Body of pancreas (tissue), 4 donors: ENCODE data around the gene NGRN. TPM values are rescaled to one million over a fixed set of nuclear protein-coding genes. Genes with fewer than 3 reads are reported as not detected.

Experiments used
- ATAC-seq: fragments of 150-250 bp; one replicate; pipeline ENCODE4 v1.9.1; 2016
- DNase-seq, 4 donors: peaks; one replicate each; pipeline ENCODE4 v3.0.0-alpha.2; 2019
- H3K27ac ChIP-seq, 4 donors: fragments of 200-600 bp; sonication (generic); 1 replicate in 3 of 4; 2 replicates in 1 of 4; pipeline versions ENCODE4 v1.5.1 to v1.6.1; 2016 to 2019; ENCODE audit warnings: mild to moderate bottlenecking in 1 of 4, mixed read lengths in 1 of 4, moderate library complexity in 1 of 4
- H3K27me3 ChIP-seq, 2 donors: fragments of 200-600 bp; sonication (generic); one replicate each; pipeline ENCODE4 v1.6.0; 2016; ENCODE audit warnings: mild to moderate bottlenecking in 1 of 2
- H3K36me3 ChIP-seq, 2 donors: fragments of 200-600 bp; sonication (generic); replicated peaks in 1 of 2; 2 replicates each; pipeline ENCODE4 v1.5.1; 2016; ENCODE audit warnings: low read depth in 2 of 2; ENCODE audit not compliant: insufficient read depth in 1 of 2
- H3K4me1 ChIP-seq: fragments of 200-600 bp; sonication (generic); one replicate; pipeline ENCODE4 v1.6.0; 2016
- H3K4me3 ChIP-seq, 2 donors: fragments of 200-600 bp; sonication (generic); 1 replicate in 1 of 2; 2 replicates in 1 of 2; pipeline ENCODE4 v1.5.1; 2016 to 2019
- H3K9me3 ChIP-seq, 3 donors: fragments of 200-600 bp; sonication (generic); 1 replicate in 2 of 3; 2 replicates in 1 of 3; pipeline ENCODE4 v1.5.1; 2016
- POLR2A ChIP-seq, 3 donors: fragments of 450-650 bp; IDR thresholded peaks; one replicate each; pipeline ENCODE4 v1.6.1; 2016; ENCODE audit warnings: antibody characterized with exemption in 3 of 3, mild to moderate bottlenecking in 2 of 3
- WGBS, 2 donors: methylation state at CpG; one replicate each; pipeline ENCODE4 v1.1.5; 2017; 5-methylcytosine and 5-hydroxymethylcytosine counted together
- intact Hi-C: fragments of 100-400 bp; cut with DNase I; formaldehyde crosslinking; loops from one replicate; pipeline ENCODE4 v1.15.1; 2023
- total RNA-seq, 2 donors: library from RNA; depleted of rRNA; stranded (reverse); fragments of >200 nt; gene quantifications; one replicate each; pipeline ENCODE4 v1.1.0, GENCODE V29; 2016
- TF ChIP-seq, protein P1 (sequence below), 7 experiments: fragments of 450-650 bp in 4 of 7; fragments of 200-600 bp in 3 of 7; sonication (generic) in 3 of 7; IDR thresholded peaks; one replicate each; pipeline ENCODE4 v1.5.1; 2016 to 2019; ENCODE audit warnings: antibody characterized with exemption in 7 of 7

Gene NGRN
- total RNA-seq, 2 donors from 2014 or later: 27.4 to 27.8 TPM

- peak overlapping the region; percentile 93 to 98 (median 95) for H3K27ac ChIP-seq
- peaks cover 75% of the 10 kb centered on the region for H3K4me1 ChIP-seq
- intact Hi-C loops: no loop called here
- DNase-seq (peak; percentile 91 to 94 (median 94)), ATAC-seq (peak; percentile 61)
- no peak overlapping the region for H3K4me3 ChIP-seq
- WGBS, 2 donors: 7 to 11% methylated on average over 9 to 12 of the region's 12 CpGs
- H3K27me3 ChIP-seq: no peaks in the 10 kb centered on the region
- TF ChIP-seq POLR2A (IDR thresholded peaks at IDR 0.05): peak in 2 of 3 donors; percentile 63 to 68
- TF ChIP-seq, protein P1, sequence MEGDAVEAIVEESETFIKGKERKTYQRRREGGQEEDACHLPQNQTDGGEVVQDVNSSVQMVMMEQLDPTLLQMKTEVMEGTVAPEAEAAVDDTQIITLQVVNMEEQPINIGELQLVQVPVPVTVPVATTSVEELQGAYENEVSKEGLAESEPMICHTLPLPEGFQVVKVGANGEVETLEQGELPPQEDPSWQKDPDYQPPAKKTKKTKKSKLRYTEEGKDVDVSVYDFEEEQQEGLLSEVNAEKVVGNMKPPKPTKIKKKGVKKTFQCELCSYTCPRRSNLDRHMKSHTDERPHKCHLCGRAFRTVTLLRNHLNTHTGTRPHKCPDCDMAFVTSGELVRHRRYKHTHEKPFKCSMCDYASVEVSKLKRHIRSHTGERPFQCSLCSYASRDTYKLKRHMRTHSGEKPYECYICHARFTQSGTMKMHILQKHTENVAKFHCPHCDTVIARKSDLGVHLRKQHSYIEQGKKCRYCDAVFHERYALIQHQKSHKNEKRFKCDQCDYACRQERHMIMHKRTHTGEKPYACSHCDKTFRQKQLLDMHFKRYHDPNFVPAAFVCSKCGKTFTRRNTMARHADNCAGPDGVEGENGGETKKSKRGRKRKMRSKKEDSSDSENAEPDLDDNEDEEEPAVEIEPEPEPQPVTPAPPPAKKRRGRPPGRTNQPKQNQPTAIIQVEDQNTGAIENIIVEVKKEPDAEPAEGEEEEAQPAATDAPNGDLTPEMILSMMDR (IDR thresholded peaks at IDR 0.05): peak in 1 of 7 experiments; percentile 17
- no peaks in the 10 kb centered on the region for H3K9me3 ChIP-seq
- H3K36me3 ChIP-seq: peaks cover under 1 to 16% of the 10 kb centered on the region in 2 donors
Measured at GRCh38 chr15:90230071-90230494, 35.4 kb upstream of the NGRN start.

GRCh38 chr15:90230610-90231009 lies 34.9 kb upstream of the NGRN start:
- H3K27me3 ChIP-seq: no peaks in the 10 kb centered on the region
- 44% methylated on average over 7 to 8 of the region's 8 CpGs for WGBS, 2 donors
- H3K27ac ChIP-seq: peak overlapping the region; percentile 93 to 98 (median 95)
- ATAC-seq (no peak), DNase-seq (no peak)
- H3K4me3 ChIP-seq: no peak overlapping the region
- peaks cover 0 to 12% of the 10 kb centered on the region in 2 donors for H3K36me3 ChIP-seq
- H3K4me1 ChIP-seq: peaks cover 79% of the 10 kb centered on the region
- no peak for TF ChIP-seq POLR2A (IDR thresholded peaks at IDR 0.05)
- TF ChIP-seq, protein P1 (IDR thresholded peaks at IDR 0.05): no peak
- intact Hi-C loops: no loop called here
- no peaks in the 10 kb centered on the region for H3K9me3 ChIP-seq

- intact Hi-C loops: no loop called here
- no peak overlapping the region for H3K4me3 ChIP-seq
- ATAC-seq (no peak), DNase-seq (peak; percentile 51 to 70 (median 62))
- TF ChIP-seq, protein P1 (IDR thresholded peaks at IDR 0.05): no peak
- peak in 2 of 3 donors; percentile 13 to 41 for TF ChIP-seq POLR2A (IDR thresholded peaks at IDR 0.05)
- no peaks in the 10 kb centered on the region for H3K27me3 ChIP-seq
- no peaks in the 10 kb centered on the region for H3K9me3 ChIP-seq
- peak overlapping the region; percentile 93 to 98 (median 95) for H3K27ac ChIP-seq
- peaks cover 78% of the 10 kb centered on the region for H3K4me1 ChIP-seq
- WGBS, 2 donors: 32 to 39% methylated on average over 21 to 27 of the region's 27 CpGs
- peaks cover 0 to 5% of the 10 kb centered on the region in 2 donors for H3K36me3 ChIP-seq
Measured at GRCh38 chr15:90231028-90232017, 34.1 kb upstream of the NGRN start.

- H3K4me1 ChIP-seq: peaks cover 72% of the 10 kb centered on the region
- no peak overlapping the region for H3K4me3 ChIP-seq
- intact Hi-C loops: no loop called here
- H3K27me3 ChIP-seq: no peaks in the 10 kb centered on the region
- DNase-seq (peak in 3 of 4 donors; percentile 20 to 28 (median 26)), ATAC-seq (no peak)
- no peaks in the 10 kb centered on the region for H3K9me3 ChIP-seq
- TF ChIP-seq POLR2A (IDR thresholded peaks at IDR 0.05): peak in 1 of 3 donors; percentile 30
- TF ChIP-seq, protein P1 (IDR thresholded peaks at IDR 0.05): no peak
- peak overlapping the region; percentile 93 to 98 (median 95) for H3K27ac ChIP-seq
- WGBS, 2 donors: 47 to 53% methylated on average over 10 to 13 of the region's 13 CpGs
- H3K36me3 ChIP-seq: peaks cover 0 to 2% of the 10 kb centered on the region in 2 donors
Measured at GRCh38 chr15:90232196-90232595, 33.3 kb upstream of the NGRN start.
